Measurements from ENCODE around the gene ADAM19.

Gene ADAM19

DNA sequence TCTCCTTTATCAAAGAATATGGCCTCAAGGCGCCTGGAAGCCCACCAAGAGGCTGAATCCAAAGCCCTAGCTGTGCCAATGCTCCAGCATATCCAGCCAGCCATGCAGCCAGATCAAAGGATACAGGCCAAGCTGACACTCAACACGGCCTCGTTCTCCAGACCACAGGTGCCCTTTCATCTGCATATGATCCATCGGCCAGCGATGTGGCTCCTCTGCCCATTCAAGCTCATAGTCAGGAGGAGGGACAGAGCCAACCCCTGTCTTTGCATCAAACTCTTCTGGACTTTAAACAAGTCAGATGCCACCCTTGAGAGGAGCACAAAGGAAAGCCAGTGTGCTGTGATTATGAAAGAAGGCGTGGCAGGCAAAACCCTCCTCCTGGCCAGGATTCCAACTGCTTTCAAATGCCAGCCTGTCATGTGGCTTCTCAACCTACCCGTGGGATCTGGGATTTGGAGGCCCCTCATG, 42.5 kb downstream of the ADAM19 start:
- ChIA-PET CTCF (no interaction called here), POLR2A (ENCODE audit: low non-redundant PET) (no interaction called here)
- DNase-seq (ENCODE audit: low spot score): no peak
- TF ChIP-seq, protein P1, sequence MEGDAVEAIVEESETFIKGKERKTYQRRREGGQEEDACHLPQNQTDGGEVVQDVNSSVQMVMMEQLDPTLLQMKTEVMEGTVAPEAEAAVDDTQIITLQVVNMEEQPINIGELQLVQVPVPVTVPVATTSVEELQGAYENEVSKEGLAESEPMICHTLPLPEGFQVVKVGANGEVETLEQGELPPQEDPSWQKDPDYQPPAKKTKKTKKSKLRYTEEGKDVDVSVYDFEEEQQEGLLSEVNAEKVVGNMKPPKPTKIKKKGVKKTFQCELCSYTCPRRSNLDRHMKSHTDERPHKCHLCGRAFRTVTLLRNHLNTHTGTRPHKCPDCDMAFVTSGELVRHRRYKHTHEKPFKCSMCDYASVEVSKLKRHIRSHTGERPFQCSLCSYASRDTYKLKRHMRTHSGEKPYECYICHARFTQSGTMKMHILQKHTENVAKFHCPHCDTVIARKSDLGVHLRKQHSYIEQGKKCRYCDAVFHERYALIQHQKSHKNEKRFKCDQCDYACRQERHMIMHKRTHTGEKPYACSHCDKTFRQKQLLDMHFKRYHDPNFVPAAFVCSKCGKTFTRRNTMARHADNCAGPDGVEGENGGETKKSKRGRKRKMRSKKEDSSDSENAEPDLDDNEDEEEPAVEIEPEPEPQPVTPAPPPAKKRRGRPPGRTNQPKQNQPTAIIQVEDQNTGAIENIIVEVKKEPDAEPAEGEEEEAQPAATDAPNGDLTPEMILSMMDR (conservative IDR thresholded peaks at IDR 0.05; ENCODE audit: low read depth): no peak
- no peak overlapping the region for H3K27ac ChIP-seq

DNA sequence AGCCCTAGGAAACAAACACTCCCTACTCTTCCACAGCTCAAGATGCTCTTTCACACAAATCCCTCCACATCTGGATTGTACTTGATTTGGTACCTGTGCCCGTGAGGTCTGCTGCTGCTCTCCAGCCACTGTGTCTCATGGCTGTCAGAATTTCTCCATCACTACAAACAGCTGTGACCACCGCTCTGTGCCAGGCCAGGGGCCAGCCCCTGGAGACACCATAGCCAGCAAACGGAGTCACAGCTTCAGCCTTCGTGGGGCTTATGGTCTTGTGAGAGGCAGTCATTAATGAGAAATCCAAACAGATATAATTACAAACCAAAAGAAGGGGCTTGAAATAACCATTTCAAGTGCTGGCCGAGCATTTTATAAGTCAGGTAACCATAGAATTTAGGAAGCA, 43.6 kb downstream of the ADAM19 start:
- CTCF ChIA-PET: no interaction called here
- TF ChIP-seq, protein P1 (conservative IDR thresholded peaks at IDR 0.05; ENCODE audit: low read depth): no peak
- no peak for DNase-seq (ENCODE audit: low spot score)
- POLR2A ChIA-PET (ENCODE audit: low non-redundant PET): no interaction called here
- H3K27ac ChIP-seq: no peak overlapping the region

DNA sequence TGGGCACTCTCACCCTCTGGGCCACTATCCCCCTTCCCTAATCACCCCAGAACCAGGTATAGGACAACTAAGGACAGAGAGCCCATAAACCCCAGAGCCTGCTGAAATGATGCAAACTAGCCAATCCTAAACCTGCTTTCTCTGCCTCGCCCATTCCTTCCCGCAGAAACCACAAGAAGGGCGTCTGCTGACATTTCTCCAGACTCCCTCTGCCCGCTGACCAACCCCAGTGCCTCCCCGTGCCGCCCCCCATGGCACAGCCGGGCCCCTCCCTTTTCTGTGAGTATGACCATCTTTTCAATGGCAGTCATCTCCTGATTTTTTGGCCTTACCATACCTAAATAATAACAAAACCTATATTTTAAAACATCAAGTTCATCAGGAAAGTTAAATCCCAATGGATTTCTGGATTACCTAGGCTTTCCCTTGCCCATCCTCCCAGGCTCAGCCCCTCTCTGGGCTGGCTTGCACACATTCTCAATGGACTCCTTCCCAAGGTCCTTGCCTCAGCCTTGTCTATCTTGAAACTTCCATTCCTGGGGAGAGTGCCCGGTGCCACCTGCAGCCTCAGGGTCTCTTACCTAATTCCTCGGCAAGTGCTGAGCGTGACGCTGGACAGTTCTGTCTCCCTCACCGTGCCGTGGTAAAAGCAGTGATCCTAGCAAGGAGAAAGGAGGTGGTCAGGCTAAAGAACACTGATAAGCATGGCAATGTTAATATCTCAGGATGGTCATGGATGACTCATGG, 45.2 kb downstream of the ADAM19 start:
- TF ChIP-seq, protein P1 (conservative IDR thresholded peaks at IDR 0.05; ENCODE audit: low read depth): no peak
- ChIA-PET CTCF (no interaction called here), POLR2A (ENCODE audit: low non-redundant PET) (no interaction called here)
- no peak overlapping the region for H3K27ac ChIP-seq
- DNase-seq (ENCODE audit: low spot score): no peak

DNA sequence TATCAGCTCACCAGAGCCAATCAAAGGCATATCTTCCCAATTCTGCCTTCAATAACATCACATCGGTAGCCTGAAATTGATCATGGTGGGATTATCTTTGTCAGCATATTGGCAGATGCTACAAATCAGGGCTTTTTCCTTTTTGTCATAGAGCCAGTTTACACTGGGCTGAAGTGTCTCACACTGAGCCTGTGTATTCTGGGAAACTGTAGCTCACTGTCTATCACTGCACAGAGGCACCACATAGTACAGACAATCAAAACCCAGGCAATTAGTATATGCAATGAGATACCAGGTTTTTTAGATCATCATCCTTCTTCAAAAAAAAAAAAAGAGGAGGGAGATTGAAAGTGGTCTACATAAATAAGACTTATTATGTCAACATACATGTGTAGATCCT, 46.6 kb downstream of the ADAM19 start:
- CTCF ChIA-PET: interaction anchor here (1.1 kb wide), 1 partner anchor 12 kb away, joined by 3 read pairs; no protein-coding TSS in a partner anchor
- H3K27ac ChIP-seq: no peak overlapping the region
- POLR2A ChIA-PET (ENCODE audit: low non-redundant PET): interaction anchor here (0.7 kb wide), 1 partner anchor 144 kb away, joined by 3 read pairs; no protein-coding TSS in a partner anchor
- TF ChIP-seq, protein P1 (conservative IDR thresholded peaks at IDR 0.05; ENCODE audit: low read depth): no peak
- DNase-seq (ENCODE audit: low spot score): no peak

DNA sequence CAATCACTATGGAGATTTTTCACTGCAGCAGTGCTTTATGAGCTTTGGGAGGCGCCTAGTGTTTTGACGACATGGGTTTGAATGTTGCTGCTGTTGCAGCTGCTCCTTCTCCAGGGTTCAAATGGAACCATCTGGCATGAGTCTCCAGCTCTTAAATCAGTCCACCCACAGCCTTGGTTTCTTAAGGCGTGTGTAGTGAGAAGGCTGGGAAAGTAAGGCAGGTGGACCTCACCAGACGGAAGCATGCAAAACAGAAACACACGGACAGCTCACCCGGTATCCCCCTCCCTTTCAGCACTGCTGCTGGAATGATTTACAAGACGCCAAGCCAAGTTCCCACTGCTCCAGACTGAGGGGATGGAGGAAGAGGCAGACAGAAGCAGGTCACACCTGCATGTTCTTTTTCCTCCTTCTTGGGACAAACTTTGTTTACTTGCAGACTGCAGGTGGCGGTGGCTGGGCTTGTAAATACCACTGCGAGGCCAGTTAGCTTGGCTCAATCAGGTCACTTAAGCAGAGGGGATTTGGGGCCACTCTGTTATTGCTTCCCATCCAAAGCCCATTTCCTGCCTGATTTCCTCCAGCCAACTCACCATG, 47.4 kb downstream of the ADAM19 start:
- TF ChIP-seq, protein P1 (conservative IDR thresholded peaks at IDR 0.05; ENCODE audit: low read depth): no peak
- H3K27ac ChIP-seq: no peak overlapping the region
- DNase-seq (ENCODE audit: low spot score): no peak

DNA sequence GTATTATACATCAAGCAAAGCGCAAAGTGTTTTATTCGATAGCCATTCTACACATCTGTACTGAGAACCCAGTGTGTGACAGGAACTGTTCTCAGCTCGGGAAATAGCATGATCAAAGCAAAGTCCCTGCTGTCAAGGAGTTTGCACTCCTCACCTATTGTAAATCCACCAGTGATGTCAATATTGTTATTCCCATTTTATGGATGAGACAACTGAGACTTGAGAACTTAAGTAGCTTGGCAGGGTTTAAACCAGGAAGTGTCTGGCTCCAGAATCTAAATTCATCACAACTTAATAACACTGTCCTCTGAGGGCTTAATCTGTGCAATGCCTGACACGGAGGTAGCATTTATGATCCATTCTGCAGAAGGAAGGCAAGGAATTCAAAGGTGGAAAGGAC, 50.7 kb downstream of the ADAM19 start:
- no peak for DNase-seq (ENCODE audit: low spot score)
- TF ChIP-seq, protein P1 (conservative IDR thresholded peaks at IDR 0.05; ENCODE audit: low read depth): no peak
- no peak overlapping the region for H3K27ac ChIP-seq
- CTCF ChIA-PET: no interaction called here
- POLR2A ChIA-PET (ENCODE audit: low non-redundant PET): no interaction called here

More for the DNA sequence above, 47.4 kb downstream of the ADAM19 start:
- ChIA-PET CTCF (interaction anchor here (0.7 to 1.1 kb wide), 2 partner anchors 11 to 216 kb away, joined by 3 read pairs; partner anchors contain the start of gene LSM11), POLR2A (ENCODE audit: low non-redundant PET) (no interaction called here)
